Measurements from ENCODE around the gene HTRA3.

HTRA3 gene

DNA sequence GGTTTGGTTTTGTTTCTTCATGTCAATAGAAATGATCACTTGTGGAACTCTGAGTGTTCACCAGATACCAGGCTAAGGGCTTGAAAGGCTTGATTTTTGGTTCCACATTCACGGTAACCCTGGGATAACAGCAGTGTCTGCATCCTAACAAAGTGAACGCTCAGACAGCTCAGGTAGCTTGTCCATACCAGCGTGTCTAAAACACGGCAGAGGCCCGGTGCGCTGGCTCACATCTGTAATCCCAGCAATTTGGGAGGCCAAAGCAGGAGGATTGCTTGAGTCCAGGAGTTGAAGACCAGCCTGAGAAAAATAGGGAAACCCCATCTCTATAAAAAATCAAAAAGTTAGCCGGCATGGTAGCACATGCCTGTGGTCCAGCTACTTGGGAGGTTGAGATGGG is 49.0 kb downstream of the HTRA3 start:
- no peak for TF ChIP-seq CTCF (IDR thresholded peaks at IDR 0.05; ENCODE audit: extremely low read depth, missing control alignments)
- no peak for DNase-seq (ENCODE audit: low spot score)

- DNase-seq (ENCODE audit: low spot score): no peak
Measured at GRCh38 chr4:8319061-8319460, 49.5 kb downstream of the HTRA3 start.

DNA sequence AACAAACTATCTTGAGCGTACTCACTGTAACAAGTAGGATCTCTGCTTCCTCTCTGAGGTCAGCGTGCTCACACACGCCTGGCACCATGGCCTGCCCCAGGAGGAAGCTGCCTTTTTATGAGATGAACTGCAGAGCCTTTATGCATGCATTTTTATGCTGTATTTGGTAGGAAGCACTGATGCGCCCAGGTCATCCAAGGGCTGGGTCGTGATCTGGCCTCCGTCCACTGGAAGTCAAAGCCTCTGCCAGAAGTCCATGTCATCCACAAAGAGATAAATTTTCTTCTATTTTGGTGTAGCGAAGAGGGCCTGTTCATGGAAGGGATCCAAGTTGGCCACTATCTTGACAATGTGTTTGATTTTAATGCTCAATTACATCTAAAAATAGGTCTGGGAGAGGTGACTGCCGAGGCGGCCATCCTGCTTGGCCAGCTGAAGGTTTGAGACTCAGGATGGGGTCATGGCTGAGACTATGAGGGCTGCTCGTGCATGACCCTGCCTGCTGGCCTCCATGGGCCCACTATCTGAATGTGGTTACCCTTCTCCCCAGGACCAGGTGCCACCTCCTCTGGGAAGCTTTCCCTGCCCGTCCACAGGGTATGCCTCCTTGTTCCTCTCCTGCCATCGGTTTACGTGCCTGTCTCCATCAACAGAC is 50.3 kb downstream of the HTRA3 start:
- no peak for DNase-seq (ENCODE audit: low spot score)
- no peak for TF ChIP-seq CTCF (IDR thresholded peaks at IDR 0.05; ENCODE audit: extremely low read depth, missing control alignments)

More at GRCh38 chr4:8319061-8319460, 49.5 kb downstream of the HTRA3 start:
- no peak for TF ChIP-seq CTCF (IDR thresholded peaks at IDR 0.05; ENCODE audit: extremely low read depth, missing control alignments)

GRCh38 chr4:8320386-8320750 is 50.8 kb downstream of the HTRA3 start:
- TF ChIP-seq CTCF (IDR thresholded peaks at IDR 0.05; ENCODE audit: extremely low read depth, missing control alignments): no peak
- no peak for DNase-seq (ENCODE audit: low spot score)

DNA sequence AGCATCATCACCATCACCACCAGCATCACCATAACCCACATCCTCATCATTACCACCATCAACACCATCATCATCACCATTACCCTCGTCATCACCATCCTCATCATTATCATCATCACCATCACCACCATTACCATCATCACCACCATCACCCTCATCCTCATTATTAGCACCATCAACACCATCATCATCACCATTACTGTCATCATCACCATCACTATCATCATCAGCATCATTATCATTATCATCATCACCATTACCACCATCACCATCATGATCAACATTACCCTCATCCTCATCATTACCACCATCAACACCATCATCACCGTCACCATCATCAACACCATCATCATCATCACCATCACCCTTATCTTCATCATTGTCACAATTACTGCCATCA is 51.7 kb downstream of the HTRA3 start:
- no peak for TF ChIP-seq CTCF (IDR thresholded peaks at IDR 0.05; ENCODE audit: extremely low read depth, missing control alignments)
- no peak for DNase-seq (ENCODE audit: low spot score)

DNA sequence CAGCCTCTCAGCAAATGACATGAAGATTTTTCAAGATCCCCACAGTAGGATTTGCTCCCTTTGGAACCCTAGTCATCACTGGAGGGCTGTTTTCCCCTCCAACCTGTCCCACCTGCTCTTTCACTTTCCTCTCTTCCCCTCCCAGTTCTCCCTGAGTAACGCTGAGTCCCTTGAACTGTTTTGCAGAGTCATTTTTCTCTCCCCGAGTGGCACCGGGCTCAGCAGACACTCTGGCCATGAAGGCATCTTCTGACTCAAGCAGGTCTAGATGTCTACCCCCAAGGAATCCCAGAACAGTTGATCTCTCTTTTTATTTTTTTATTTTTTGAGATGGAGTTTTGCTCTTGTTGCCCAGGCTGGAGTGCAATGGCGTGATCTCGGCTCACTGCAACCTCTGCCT is 52.2 kb downstream of the HTRA3 start:
- DNase-seq (ENCODE audit: low spot score): no peak
- TF ChIP-seq CTCF (IDR thresholded peaks at IDR 0.05; ENCODE audit: extremely low read depth, missing control alignments): no peak

DNA sequence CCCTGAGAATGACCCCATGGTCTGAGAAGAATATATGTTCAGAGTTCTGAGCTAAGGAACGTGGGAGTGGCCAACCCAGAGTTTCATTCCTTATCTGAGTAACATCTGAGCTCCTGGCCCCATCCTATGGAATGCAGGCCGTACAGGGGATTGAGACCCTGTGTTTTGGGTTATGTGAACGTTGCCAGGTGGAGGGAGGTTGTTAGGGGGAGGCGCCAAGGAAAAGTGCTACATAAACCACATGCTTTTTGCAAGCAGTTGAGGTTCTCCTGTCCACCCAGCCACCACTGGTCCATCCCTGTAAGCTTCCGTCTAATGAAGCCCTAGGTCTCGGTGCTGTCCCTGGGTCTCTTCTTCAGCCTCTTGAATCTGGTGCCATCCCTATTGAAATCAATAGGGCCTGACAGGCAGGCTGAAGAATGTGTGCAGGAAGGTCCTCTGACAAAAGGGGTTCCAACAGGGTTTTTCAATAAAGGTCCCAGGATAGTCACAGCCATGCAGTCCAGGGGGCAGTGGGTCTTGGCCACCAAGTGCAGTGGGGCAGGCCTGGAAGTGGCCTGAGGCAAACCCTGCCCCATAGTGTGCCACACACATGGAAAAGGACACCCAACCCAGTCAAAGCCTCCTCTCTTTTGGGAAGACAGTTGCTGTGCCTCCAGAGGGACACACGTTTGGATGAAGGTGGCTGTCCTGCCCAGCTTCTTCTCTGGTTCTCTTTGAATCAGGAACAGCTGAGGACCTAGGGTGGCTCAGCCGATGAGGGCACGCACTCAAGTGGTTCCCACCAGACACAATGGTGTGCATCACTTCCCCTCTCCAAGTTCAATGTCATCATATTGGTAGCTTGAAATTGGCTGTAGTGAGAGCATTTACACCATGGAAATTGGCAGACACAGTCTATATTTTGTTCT is 53.5 kb downstream of the HTRA3 start:
- no peak for DNase-seq (ENCODE audit: low spot score)
- TF ChIP-seq CTCF (IDR thresholded peaks at IDR 0.05; ENCODE audit: extremely low read depth, missing control alignments): no peak

All from GM20000 (cell line).